HepG2 (cell line): Measurements from ENCODE around the gene EIF5A. TPM values are rescaled to one million over a fixed set of nuclear protein-coding genes. Genes with fewer than 3 reads are reported as not detected.

ENCODE experiments used
- ATAC-seq: fragments of 200-7000 bp; cut with Tn5 transposase; 3 replicates; pipeline ENCODE4 v1.9.1; 2020; ENCODE audit warnings: mild to moderate bottlenecking, moderate library complexity
- BruUV-seq: library from RNA; stranded (reverse); fragments of 400-500 nt; replicated peaks from 2 replicates; lab custom pipeline; 2021; lab: Mats Ljungman, UMichigan
- CTCF ChIA-PET: fragments of 300-600 bp; formaldehyde crosslinking; extraction: SDS; loops from one replicate; lab custom pipeline; 2021; ENCODE audit warnings: low total read pairs, inconsistent platforms, low intra/inter-chr PET ratio; lab: Yijun Ruan, JAX
- POLR2A ChIA-PET: fragments of 350-600 bp; sonication (Branson Sonifier 250); formaldehyde crosslinking; loops from one replicate; lab custom pipeline; 2020; ENCODE audit warnings: antibody characterized with exemption, inconsistent platforms; lab: Yijun Ruan, JAX
- DNase-seq: peaks from one replicate; pipeline ENCODE4 v3.0.0-alpha.2; 2015; ENCODE audit warnings: low spot score
- FAIRE-seq: peaks from 3 replicates; lab custom pipeline; 2011; peaks lifted over from hg19 to GRCh38; lab: Jason Lieb, UNC
- H2AFZ ChIP-seq: one replicate; pipeline ENCODE4 v1.6.1; 2011; ENCODE audit warnings: low read length, inconsistent platforms
- H3K27ac ChIP-seq: fragments of 300-600 bp; 3 replicates; pipeline ENCODE4 v1.8.0; 2011; ENCODE audit warnings: mixed run types, mild to moderate bottlenecking, mixed read lengths, low read length, inconsistent platforms; ENCODE audit not compliant: insufficient read depth; ENCODE audit errors: extremely low read length
- H3K27me3 ChIP-seq, 2 experiments: fragments of 200-600 bp in 1 of 2; 2 replicates in 1 of 2; 3 replicates in 1 of 2; pipeline versions ENCODE4 v1.6.0 to v1.8.0; 2011; ENCODE audit warnings: low read length in 2 of 2, mild to moderate bottlenecking in 2 of 2, moderate library complexity in 2 of 2, inconsistent platforms in 1 of 2; ENCODE audit not compliant: insufficient read depth in 2 of 2, control insufficient read depth in 1 of 2
- H3K36me3 ChIP-seq, 2 experiments: fragments of 200-600 bp in 1 of 2; replicated peaks in 1 of 2; 2 replicates in 1 of 2; 3 replicates in 1 of 2; pipeline versions ENCODE4 v1.5.1 to v1.8.0; 2011; ENCODE audit warnings: low read length in 2 of 2, inconsistent platforms in 1 of 2; ENCODE audit not compliant: insufficient read depth in 2 of 2, control insufficient read depth in 1 of 2
- H3K4me1 ChIP-seq: 2 replicates; pipeline ENCODE4 v1.5.1; 2012; ENCODE audit warnings: low read length, inconsistent platforms; ENCODE audit not compliant: insufficient read depth
- H3K4me2 ChIP-seq: 2 replicates; pipeline ENCODE4 v1.6.0; 2011; ENCODE audit warnings: low read depth, low read length, inconsistent platforms
- H3K4me3 ChIP-seq, 3 experiments: fragments of 200-600 bp in 1 of 3; sonication (generic), shearing (Covaris generic) in 1 of 3; replicated peaks in 1 of 3; 2 replicates each; pipeline ENCODE4 v1.5.1; 2011 to 2016; ENCODE audit warnings: low read length in 3 of 3, inconsistent platforms in 2 of 3, low read depth in 2 of 3, mild to moderate bottlenecking in 2 of 3, control low read depth in 1 of 3, mixed read lengths in 1 of 3; ENCODE audit not compliant: insufficient read depth in 1 of 3
- H3K79me2 ChIP-seq: one replicate; pipeline ENCODE4 v1.6.1; 2011; ENCODE audit warnings: low read length, inconsistent platforms; ENCODE audit not compliant: insufficient read depth
- H3K9ac ChIP-seq: 2 replicates; pipeline ENCODE4 v1.6.0; 2011; ENCODE audit warnings: mild to moderate bottlenecking, low read depth, low read length, inconsistent platforms; ENCODE audit not compliant: insufficient read depth
- H3K9me3 ChIP-seq: 2 replicates; pipeline ENCODE4 v1.5.1; 2012; ENCODE audit warnings: mild to moderate bottlenecking, low read length
- H4K20me1 ChIP-seq: 2 replicates; pipeline ENCODE4 v1.6.0; 2011; ENCODE audit warnings: inconsistent platforms, mild to moderate bottlenecking, low read length, moderate library complexity; ENCODE audit not compliant: insufficient read depth
- ARNT ChIP-seq: fragments of 450-650 bp; IDR thresholded peaks from 2 replicates; pipeline ENCODE4 v1.6.1; 2017
- CEBPG ChIP-seq: IDR thresholded peaks from 2 replicates; pipeline ENCODE4 v1.6.1; 2016
- MNT ChIP-seq: fragments of 450-650 bp; IDR thresholded peaks from 2 replicates; pipeline ENCODE4 v1.6.1; 2016
- SAP130 ChIP-seq: IDR thresholded peaks from 2 replicates; pipeline ENCODE4 v1.6.1; 2016; ENCODE audit warnings: low read depth
- SRF ChIP-seq: IDR thresholded peaks from 2 replicates; pipeline ENCODE4 v1.6.1; 2011; ENCODE audit warnings: mild to moderate bottlenecking, low read depth, low read length, moderate library complexity
- SYNCRIP ChIP-seq: fragments of 200-400 bp; formaldehyde crosslinking; IDR thresholded peaks from 2 replicates; pipeline ENCODE4 v1.6.1; 2018; ENCODE audit warnings: mild to moderate bottlenecking, low read depth, low read length; ENCODE audit not compliant: insufficient read depth
- TFAP4 ChIP-seq: sonication (generic); IDR thresholded peaks from 2 replicates; pipeline ENCODE4 v1.6.1; 2016; ENCODE audit warnings: low read depth, borderline replicate concordance
- ZBTB7B ChIP-seq: sonication (generic); formaldehyde crosslinking; IDR thresholded peaks from 2 replicates; pipeline ENCODE4 v1.4.0; 2020; ENCODE audit warnings: missing genetic modification reagents
- ZFAT ChIP-seq: sonication (generic); formaldehyde crosslinking; conservative IDR thresholded peaks from 2 replicates; pipeline ENCODE4 v1.8.1; 2023; ENCODE audit warnings: missing genetic modification reagents, inconsistent platforms
- ZFX ChIP-seq: sonication (generic); formaldehyde crosslinking; IDR thresholded peaks from 2 replicates; pipeline ENCODE4 v1.4.0; 2020; ENCODE audit warnings: mild to moderate bottlenecking, low read depth, missing genetic modification reagents, moderate library complexity
- ZNF160 ChIP-seq: sonication (generic); formaldehyde crosslinking; IDR thresholded peaks from 2 replicates; pipeline ENCODE4 v1.8.0; 2022; ENCODE audit warnings: mild to moderate bottlenecking, inconsistent platforms, missing genetic modification reagents
- ZNF34 ChIP-seq: sonication (generic); formaldehyde crosslinking; IDR thresholded peaks from 2 replicates; pipeline ENCODE4 v1.4.0; 2020; ENCODE audit warnings: mild to moderate bottlenecking, missing genetic modification reagents, borderline replicate concordance
- ZSCAN30 ChIP-seq: sonication (generic); formaldehyde crosslinking; IDR thresholded peaks from 2 replicates; pipeline ENCODE4 v1.5.0; 2020; ENCODE audit warnings: mild to moderate bottlenecking, missing genetic modification reagents
- WGBS: methylation state at CpG from one replicate; pipeline ENCODE4 v1.1.6; 2017; ENCODE audit warnings: low lambda C conversion rate; 5-methylcytosine and 5-hydroxymethylcytosine counted together
- in situ Hi-C: cut with HindIII; loops from 2 replicates; pipeline ENCODE4 v1.10.0; 2017; ENCODE audit warnings: low pct_unique_long_range_greater_than_20kb; ENCODE audit not compliant: extremely low pct_ligation_motif_present
- intact Hi-C: fragments of 100-400 bp; cut with micrococcal nuclease; formaldehyde crosslinking; loops from one replicate; pipeline ENCODE4 v1.10.0; 2022; ENCODE audit not compliant: unreplicated experiment
- polyA plus RNA-seq, 8 experiments: library from polyadenylated mRNA; depleted of rRNA in 3 of 8; stranded (reverse) in 7 of 8; unstranded in 1 of 8; fragments of >200 nt; fragmentation: Illumina TruSeq in 4 of 8; extraction: Trizol in 4 of 8; gene quantifications; 2 replicates each; pipeline versions ENCODE4 v1.2.1 to v1.2.3, GENCODE V29; 2011 to 2016; ENCODE audit warnings: low read depth in 4 of 8, missing spikeins in 1 of 8, mixed read lengths in 1 of 8; ENCODE audit not compliant: insufficient read depth in 1 of 8
- total RNA-seq, 5 experiments: library from RNA; depleted of rRNA; stranded (reverse); fragments of >200 nt; fragmentation: Illumina TruSeq; extraction: Trizol; gene quantifications; 2 replicates each; pipeline ENCODE4 v1.2.3, GENCODE V29; 2016; ENCODE audit warnings: low read depth in 1 of 5
- TF ChIP-seq, protein P1 (sequence below): IDR thresholded peaks from 2 replicates; pipeline ENCODE4 v1.4.0; 2020; ENCODE audit warnings: mild to moderate bottlenecking, missing genetic modification reagents

EIF5A gene
- total and polyA plus RNA-seq, 2 of the 13 experiments (the other 11 are each of a cell fraction or from before 2014, with no cell fraction given), result 319 to 337 TPM

DNA sequence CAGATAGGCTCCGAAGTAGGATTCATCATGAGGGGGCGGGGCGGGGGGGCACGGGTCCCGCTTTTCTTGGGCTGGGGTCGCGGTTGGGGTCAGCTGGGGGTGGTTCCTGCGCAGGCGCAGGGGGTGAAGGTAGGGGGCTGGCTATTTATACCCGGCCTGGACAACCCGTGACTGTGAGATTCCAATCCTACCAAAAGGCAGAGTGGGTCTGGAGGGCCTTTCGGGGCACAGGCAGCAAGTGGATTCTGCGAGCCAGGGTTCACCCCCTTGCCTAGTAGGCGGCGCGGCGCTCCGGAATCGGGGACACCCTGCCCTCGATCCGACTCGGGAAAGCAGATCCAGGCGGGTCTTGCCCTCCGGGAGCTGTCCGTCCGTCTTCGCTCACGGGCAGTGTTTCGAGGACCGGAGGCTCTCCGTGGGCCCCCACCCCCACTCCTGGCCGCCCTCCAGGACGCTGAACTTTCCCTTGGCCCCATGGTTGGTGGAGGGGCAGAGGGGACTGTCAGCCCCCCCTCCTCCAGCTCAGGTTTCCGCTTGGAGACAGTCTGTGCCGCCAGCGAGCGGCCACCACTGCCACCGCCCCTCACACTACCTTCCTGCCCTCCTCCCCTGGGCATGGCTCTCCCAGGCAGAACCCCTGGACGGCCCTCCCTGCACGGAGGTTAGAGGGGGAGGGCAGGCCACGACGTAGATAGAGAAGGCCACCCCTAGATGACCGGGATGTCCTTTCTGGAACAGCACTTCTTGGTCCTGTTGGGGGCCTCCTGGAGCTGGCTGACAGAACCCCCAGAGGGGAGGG, 25.3 kb upstream of the EIF5A start (continued):
- TF ChIP-seq, protein P1, sequence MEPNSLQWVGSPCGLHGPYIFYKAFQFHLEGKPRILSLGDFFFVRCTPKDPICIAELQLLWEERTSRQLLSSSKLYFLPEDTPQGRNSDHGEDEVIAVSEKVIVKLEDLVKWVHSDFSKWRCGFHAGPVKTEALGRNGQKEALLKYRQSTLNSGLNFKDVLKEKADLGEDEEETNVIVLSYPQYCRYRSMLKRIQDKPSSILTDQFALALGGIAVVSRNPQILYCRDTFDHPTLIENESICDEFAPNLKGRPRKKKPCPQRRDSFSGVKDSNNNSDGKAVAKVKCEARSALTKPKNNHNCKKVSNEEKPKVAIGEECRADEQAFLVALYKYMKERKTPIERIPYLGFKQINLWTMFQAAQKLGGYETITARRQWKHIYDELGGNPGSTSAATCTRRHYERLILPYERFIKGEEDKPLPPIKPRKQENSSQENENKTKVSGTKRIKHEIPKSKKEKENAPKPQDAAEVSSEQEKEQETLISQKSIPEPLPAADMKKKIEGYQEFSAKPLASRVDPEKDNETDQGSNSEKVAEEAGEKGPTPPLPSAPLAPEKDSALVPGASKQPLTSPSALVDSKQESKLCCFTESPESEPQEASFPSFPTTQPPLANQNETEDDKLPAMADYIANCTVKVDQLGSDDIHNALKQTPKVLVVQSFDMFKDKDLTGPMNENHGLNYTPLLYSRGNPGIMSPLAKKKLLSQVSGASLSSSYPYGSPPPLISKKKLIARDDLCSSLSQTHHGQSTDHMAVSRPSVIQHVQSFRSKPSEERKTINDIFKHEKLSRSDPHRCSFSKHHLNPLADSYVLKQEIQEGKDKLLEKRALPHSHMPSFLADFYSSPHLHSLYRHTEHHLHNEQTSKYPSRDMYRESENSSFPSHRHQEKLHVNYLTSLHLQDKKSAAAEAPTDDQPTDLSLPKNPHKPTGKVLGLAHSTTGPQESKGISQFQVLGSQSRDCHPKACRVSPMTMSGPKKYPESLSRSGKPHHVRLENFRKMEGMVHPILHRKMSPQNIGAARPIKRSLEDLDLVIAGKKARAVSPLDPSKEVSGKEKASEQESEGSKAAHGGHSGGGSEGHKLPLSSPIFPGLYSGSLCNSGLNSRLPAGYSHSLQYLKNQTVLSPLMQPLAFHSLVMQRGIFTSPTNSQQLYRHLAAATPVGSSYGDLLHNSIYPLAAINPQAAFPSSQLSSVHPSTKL (CRISPR knock-in tag), result 0 out of 2 replicates have a peak, but pooled peaks have one; percentile 28
- TF ChIP-seq ZFX (CRISPR knock-in tag) (peak; percentile 23; the same call in 1 of the 2 replicates), ARNT (no peak)

DNA sequence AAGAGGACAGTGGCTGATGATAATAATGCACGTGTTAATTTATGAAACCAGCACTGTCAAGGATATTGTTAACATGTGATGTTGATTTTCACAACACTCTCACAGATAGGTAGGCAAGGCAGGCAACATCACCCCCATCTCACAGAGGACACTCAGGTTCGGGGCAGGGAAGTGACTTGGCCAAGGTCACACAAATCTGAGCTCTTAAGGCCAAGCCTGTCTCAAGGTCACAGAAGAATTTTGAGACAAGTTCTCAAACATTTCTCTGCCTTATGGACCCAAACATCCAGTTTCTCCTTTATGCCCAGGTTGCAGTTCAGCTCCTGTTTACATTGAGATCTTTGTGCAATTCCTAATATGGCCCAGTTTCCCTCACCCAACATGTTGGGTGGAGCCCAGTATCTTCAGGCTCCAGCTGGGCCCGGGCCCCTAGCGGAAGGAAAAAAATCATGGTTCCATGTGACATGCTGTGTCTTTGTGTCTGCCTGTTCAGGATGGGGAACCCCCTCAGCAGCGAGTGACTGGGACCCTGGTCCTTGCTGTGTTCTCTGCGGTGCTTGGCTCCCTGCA, 24.6 kb upstream of the EIF5A start:
- in situ Hi-C loops (loop anchor here (10.0 kb wide), 1 partner anchor 238 kb away; the partner anchor contains the start of gene SLC16A11), intact Hi-C loops (loop anchor here (5.0 kb wide), 1 partner anchor 41 kb away; the partner anchor contains the start of gene GABARAP)
- H3K27ac ChIP-seq, result peak overlapping the region; percentile 71
- H3K9ac ChIP-seq, result peak overlapping the region; percentile 80
- H3K36me3 ChIP-seq, result peaks cover 8 to 9% of the 10 kb centered on the region in 2 experiments; a peak in 4 of 5 replicates
- WGBS, result 43% methylated on average over 5 of the region's 6 CpGs
- peaks cover 38% of the 10 kb centered on the region for H3K4me1 ChIP-seq
- H3K4me2 ChIP-seq, result peak overlapping the region; percentile 95
- FAIRE-seq (peak; percentile 47), ATAC-seq (peak; percentile 12), DNase-seq (peak; percentile 56)
- BruUV-seq, result no TSS peak
- CTCF ChIA-PET, result no interaction called here
- H3K4me3 ChIP-seq, result peak overlapping the region; percentile 66 to 87 (median 85)
- no peaks in the 10 kb centered on the region for H3K9me3 ChIP-seq
- no peak overlapping the region for H2AFZ ChIP-seq
- no peaks in the 10 kb centered on the region for H4K20me1 ChIP-seq
- POLR2A ChIA-PET, result interaction anchor here (1.0 to 3.9 kb wide), 14 partner anchors 10 to 274 kb away, joined by 3 to 35 read pairs (median 12); partner anchors contain the start of genes ACADVL, CTDNEP1, DLG4 and ELP5
- no peaks in the 10 kb centered on the region for H3K79me2 ChIP-seq
- H3K27me3 ChIP-seq, result no peaks in the 10 kb centered on the region
- no peak for TF ChIP-seq ZFAT (CRISPR knock-in tag)
- TF ChIP-seq MNT, result peak; percentile 39
- no peak for TF ChIP-seq ZNF160
- no peak for TF ChIP-seq ZNF34 (CRISPR knock-in tag)
- peak; percentile 45 for TF ChIP-seq SAP130 (CRISPR knock-in tag)
- no peak for TF ChIP-seq SYNCRIP
- TF ChIP-seq ZSCAN30 (CRISPR knock-in tag), result no peak
- peak; percentile 37 for TF ChIP-seq CEBPG (CRISPR knock-in tag)
- TF ChIP-seq TFAP4, result peak; percentile 75; the same call in 1 of the 2 replicates
- TF ChIP-seq SRF, result peak; percentile 95
- TF ChIP-seq ZBTB7B (CRISPR knock-in tag), result 0 out of 2 replicates have a peak, but pooled peaks have one; percentile 3
